NCI-H2227 (cell line): ENCODE data around the gene ATP8A2.
"Not testable (repeated sequence)": the region's sequence is repeated elsewhere in the genome, so short reads cannot be mapped to it uniquely, and the experiment has no call there.

Source experiments
- DNase-seq: peaks from one replicate; lab custom pipeline; 2025; ENCODE audit not compliant: unreplicated experiment; lab: John Stamatoyannopoulos, UW

The ATP8A2 gene

DNA sequence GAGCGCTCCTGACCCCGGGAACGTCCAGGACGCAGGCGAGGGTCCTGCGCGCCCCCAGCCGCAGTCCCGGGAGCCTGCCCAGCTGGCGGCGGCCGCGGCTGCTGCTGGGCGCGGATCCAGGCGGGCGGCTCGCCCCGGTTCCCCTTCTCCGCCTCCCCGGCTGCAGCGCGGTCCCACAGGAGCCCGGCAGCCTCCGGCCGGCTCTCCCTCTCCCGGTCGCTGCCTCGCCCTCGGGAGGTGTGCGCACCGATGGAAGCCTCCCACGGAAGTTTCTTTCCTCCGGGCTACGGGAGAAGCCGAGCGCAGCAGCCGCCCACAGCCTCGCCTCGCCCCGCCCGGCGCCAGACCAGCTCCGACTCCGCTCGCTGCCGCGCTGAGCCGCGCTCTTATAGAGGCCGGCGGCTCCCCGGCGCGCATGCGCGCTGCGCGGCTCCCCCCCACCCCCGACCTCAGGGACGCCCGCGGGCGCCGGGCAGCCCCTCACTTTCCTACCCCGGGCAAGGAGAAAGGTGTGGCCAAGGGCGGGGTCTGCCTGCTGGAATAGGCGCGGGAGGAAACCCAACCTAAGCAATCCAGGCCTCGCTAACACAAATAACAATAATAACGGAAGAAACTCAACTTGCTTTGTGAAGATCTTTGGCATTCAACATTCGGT is 680.0 kb downstream of the ATP8A2 start, which contains the start of gene SHISA2:
Gene SHISA2, minus strand, starts transcription at position 360 of the 655 bp plus-strand sequence. CDS start 1,041 bp downstream, outside the sequence.
- peak; percentile 84 for DNase-seq

DNA sequence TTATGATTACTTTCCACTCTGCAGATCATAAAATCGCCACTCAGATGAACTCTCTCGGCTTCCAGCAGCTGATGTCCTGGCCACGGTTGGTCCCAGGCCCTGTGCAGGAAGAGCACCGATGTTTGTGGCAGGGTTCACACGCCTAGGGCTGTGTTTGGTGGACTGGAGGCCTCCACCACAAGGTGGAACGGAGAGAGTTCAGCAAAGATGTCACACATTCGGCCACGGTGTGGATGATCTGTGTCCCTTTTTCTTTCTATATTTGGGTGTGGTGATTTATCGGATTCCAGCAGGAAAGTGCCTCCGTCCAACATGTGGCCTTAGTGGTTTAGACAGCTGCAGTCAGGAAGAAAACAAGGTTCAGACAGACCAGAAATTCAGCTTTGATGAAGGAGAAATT is 680.6 kb downstream of the ATP8A2 start:
- no peak for DNase-seq

DNA sequence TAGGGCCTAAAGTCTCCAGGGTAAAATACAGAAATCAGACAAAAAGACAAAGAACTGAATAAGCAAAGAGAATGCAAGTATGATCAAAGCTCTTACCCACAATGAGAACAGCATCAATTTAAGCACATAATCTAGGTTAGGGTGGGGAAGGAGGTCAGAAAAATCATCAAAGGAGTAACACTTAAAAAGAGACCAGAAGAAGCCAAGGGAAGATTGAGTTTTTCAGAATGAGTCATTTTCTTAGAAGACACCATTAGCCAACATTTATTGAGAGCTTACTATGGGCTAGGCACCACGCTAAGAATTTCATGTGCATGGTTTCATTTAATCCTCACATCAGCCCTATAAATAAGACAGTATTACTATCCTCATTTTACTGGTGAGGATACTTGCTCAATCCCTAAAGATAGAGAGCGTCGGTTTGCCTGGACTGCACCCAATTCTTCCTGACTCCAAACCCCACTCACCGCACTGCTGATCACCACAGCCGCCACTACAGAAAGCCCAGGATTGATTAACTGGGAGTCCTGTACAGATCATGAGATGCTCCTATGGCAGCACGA is 681.7 kb downstream of the ATP8A2 start:
- no peak for DNase-seq

DNA sequence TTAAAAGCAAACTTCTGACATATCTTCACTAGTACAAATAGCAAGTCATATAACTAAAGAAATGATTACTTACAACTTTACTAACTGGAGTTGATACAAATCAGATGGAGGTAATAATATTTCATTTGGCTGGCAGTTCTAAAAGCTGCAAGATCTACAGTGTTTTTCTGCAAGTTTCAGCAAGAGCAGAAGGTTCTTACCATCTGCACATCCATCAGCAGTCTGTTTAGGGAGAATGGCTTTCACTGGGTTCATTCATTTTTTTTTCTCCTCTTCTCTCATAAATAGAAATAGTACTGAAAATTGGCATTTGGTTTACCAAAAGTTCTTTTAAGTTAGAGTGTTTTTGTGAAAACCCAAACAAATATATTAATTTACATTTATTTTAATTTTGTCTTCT is 683.1 kb downstream of the ATP8A2 start:
- DNase-seq = no peak

DNA sequence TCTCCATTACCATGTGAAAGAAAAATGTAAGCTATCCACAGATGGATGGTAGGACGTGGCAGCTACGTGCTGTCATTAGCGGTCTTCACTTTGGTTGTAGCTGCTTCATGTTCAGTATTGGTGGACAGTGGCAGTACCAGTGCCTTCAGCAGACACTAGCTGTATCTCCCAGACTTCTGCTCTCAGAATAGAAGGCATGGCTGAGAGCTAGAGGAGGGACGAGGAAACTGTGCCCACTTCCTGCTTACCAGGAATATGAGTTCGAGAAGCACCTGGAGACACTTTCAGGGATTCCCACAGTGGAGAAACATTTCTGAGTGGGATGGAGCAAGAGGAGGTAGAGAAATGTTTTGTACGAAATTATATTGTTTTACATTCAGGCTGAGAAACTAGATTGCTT is 686.9 kb downstream of the ATP8A2 start:
- no peak for DNase-seq

DNA sequence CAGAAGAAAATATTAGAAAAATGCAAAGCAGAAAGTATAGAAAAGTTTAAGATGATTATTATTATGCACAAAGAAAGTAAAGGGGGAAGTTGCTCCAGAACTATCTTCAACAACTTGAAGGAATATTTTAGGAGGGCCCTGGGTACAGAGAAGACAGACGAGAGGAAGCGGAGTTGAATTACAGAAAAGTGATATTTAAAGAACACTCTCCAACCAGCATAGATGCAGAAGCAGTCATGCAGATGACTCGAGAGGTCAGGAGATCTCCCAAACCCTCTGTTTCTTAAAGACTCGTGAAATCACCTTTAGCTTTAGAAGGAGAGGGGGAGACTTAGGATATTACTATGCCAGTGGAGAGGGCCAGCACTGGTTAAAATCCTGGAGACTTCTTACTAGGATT is 688.6 kb downstream of the ATP8A2 start:
- DNase-seq = no peak

DNA sequence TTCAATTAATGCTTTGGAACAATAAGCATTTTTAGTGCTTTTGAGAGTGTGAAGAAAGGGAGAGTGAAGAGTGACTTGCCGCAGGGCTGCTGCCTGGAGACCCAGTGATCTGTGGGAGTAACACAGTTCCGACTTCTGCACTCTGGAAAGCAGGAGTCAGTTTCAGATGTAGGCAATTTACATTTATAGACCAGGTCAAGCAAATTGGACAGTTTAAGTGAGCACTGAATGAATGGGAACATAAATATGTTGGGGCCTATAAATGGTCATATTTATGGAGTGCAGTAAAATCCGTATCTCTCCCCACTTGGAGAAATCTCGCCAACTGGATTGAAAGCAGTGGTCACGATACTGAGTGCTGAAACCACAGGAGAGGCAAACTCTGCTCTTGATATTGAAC is 689.5 kb downstream of the ATP8A2 start:
- DNase-seq = no peak

DNA sequence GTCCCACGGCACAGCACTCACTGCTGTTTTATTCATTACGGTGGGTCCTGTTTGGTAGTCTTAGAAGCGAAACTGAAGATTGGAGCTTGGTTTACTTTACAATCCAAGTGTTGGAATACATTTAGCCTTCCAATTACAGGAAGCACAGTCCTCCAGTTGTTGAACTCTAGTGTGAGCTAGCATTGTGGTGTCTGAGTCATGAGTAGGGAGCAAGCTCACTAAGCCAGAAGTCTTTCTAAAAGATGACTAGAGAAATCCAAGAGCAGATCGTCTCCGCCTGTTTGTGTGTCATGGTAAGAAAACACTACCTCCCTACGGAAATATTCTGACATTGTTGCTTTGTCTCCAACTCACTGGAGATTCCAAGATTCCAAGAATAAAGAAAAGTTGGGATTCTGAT is 690.2 kb downstream of the ATP8A2 start:
- no peak for DNase-seq

DNA sequence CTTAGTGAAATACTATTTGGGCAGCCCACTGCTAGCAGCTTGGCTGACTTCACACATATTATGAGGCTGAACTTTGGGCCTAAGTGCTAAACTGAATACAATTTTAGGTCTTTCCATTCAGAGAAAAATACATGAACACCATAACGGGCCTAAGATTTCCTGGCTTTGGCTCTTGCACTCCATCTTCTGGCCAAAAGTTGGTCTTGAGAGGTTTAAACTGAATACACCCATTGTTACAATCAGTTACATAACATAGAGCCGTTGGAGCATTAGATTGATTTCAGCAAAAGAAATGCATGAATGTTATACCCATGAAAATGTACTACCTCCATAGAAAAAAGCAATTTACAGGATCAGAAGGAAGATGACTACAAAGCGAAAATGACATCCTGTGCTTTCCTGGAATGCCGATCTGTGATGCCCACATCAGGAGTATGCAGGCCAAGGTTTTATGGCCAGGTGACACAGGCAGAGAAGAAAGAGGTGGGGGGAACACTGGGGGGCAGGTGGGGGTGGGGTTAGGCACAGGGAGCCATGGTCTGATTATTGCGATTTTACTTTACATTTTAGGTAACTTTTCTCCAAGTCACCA is 691.2 kb downstream of the ATP8A2 start:
- DNase-seq = peak; percentile 47

DNA sequence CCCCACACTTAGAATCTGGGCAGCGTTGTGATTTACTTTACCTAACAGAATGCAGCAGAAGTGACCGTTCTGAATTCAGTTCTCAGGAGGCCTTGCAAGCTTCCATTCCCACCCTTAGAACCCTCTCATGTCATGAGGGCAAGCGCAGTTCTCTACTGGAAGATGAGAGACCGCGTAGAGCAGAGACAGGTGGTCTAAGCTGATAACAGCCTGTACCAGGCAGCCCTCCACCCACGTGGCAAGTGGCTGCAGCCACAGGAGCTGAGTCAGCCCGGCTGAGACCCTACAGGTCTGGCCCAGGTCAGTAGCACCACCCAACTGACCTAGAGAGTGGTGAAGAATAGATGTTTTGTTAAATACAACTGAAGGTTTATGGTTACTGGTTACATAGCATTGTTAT is 694.7 kb downstream of the ATP8A2 start:
- not testable (repeated sequence) for DNase-seq

DNA sequence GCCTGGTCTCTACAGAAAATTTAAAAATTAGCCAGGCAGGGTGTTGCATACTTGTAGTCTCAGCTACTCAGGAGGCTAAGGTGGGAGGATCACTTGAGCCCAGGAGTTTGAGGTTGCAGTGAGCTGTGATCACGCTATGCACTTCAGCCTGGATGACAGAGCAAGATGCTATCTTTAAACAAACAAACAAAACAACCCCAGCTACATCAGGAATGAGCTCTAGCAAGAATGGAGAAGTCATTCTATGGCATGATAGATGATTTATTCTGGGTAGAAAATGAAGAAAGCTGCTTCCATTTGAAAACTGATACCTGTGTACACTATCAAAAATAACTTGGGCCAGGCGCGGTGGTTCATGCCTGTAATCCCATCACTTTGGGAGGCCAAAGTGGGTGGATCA is 695.8 kb downstream of the ATP8A2 start:
- no peak for DNase-seq

DNA sequence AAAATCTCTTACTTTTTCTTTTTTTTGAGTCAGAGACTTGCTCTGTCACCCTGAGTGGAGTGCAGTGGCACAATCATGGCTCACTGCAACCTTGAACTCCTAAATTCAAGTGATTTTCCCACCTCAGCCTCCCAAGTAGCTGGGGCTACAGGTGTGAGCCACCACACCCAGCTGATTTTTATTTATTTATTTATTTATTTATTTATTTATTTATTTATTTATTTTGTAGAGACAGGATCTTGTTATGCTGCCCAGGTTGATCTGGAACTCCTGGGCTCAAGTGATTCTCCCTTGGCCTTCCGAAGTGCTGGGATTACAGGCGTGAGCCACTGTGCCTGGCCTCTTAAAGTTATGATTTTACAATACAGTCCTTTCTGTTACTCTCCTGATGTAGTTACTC is 696.6 kb downstream of the ATP8A2 start:
- DNase-seq = not testable (repeated sequence)

DNA sequence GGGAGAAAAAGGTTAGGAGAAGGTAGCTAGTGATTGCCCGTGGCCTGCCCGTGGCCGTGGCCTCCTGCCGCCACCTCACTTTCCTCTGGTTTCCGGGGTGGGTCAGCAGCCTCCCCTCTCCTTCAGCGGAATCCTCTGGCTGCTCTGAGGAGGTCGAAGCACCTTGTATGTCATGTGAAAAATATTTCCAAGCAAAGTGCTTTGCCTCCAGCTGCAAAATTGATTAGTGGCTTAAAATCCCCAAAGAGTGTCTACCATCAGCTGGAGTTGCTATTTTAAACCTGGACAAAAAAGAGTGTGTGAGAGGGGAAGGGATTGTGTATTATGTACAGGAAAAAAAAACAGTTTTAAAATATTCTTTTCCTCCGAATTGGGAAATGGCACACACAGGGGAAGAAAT is 697.9 kb downstream of the ATP8A2 start:
- DNase-seq = not testable (repeated sequence)

DNA sequence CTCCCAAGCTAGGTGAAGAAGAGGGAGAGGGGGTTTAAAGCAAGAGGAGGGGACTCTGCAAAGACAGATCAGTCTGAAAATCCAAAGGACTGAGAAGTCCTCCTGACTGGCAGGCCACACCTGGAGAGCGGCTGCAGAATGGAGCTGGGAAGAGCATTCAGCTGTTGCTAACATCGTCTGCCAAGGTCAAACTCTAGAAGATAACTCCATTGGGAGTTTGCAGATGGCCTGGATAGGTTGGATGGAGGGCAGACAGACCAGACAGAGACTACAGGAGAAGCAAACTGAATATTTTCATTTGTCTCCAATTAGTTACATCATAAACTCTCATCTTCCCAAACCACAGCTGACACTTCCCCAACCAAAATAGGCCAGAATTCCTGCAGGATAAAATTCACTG is 699.9 kb downstream of the ATP8A2 start:
- no peak for DNase-seq

DNA sequence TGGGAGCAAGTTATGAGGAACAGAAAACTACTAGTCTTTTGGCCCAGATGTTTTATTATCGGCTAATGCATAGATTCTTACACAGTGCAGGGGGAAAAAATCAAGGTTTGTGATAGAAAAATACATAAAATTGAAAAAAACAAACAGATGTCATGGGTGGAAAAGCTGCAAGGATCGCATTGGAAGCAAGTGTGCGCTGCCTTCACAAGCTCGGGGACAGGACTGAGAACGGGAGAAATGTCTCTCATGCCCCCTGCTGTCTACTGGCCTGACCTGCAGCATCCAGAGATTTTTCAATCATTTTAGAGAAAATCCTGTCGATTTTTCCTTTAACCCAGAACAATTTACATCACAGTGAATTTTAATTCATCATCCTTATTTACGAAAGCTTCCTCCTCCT is 700.6 kb downstream of the ATP8A2 start:
- not testable (repeated sequence) for DNase-seq

DNA sequence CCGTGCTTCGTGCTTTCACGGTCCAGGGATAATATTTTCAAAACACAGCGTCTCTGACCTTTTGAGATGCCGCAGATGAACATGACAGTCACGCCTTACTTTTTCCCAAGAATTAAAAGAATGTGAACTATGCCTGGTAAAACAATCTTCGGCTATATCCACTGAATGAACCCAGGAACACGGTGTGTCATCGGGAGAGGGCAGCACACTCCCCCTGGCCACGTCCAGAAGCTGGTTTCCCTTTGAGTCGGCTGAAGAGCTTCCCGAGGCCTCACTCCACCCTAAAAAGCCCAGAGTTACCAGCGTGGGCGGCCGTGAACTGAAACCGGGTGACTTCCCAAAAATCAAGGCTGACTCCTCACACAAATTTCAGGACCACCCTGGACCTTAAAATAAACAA is 702.9 kb downstream of the ATP8A2 start:
- no peak for DNase-seq
